Uterine smooth muscle cell (primary cell): ENCODE data around the gene EFNA4. TPM values are rescaled to one million over a fixed set of nuclear protein-coding genes. Genes with fewer than 3 reads are reported as not detected.

Source experiments
- total RNA-seq: library from RNA; depleted of rRNA; stranded (reverse); fragments of >200 nt; gene quantifications from 2 replicates; pipeline ENCODE4 v1.2.3, GENCODE V29; 2014

The EFNA4 gene, protein sequence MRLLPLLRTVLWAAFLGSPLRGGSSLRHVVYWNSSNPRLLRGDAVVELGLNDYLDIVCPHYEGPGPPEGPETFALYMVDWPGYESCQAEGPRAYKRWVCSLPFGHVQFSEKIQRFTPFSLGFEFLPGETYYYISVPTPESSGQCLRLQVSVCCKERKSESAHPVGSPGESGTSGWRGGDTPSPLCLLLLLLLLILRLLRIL
- total RNA-seq: 1.7 and 2.9 TPM in 2 replicates

DNA sequence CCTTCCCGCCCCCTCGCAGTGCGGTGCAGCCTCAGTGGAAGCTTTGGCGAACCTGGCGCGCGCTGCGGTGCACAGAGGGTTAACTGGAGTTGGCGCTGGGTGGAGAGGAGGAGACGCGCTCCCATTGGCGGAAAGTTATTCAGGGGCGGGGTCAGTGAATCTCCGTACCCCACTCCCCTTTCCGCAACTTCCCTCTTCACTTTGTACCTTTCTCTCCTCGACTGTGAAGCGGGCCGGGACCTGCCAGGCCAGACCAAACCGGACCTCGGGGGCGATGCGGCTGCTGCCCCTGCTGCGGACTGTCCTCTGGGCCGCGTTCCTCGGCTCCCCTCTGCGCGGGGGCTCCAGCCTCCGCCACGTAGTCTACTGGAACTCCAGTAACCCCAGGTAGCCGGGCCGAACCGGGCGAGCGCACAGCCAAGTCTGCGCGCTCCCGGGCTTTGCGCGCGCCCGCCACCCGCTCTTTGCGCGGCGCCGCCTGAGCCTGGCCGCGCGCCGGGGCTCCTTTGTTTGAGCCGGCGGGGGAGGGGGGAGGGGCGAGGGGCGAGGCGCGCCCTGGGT, at the start of gene EFNA4:
Gene EFNA4 (plus strand): TSS at position 191 of the 561 bp plus-strand sequence. CDS start 84 bp downstream, at position 275.

DNA sequence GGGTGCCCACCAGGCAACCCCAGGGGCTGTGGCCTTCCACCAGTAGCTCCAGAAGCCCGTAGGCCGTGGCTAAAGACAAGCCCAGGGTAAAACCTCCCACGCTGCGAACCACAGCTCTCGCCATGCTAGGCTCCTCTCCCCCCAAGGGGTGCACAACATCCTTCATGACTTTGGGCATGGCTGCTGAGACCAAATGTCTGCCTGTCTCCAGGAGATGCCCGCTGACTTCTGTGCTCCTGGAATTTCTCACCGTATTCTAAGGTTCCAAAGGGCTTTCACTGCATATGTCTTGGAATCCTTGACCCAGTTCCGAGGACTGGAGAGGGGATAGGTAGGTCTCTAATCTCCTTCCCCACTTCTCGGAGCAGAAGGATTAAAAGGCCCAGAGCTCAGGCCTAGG, 30.0 kb upstream of the EFNA4 start, which contains the start of the genes DCST1 and DCST2:
Gene DCST1 (plus strand): TSS at position 301 of the 400 bp plus-strand sequence. CDS start 213 bp downstream, outside the sequence.
Gene DCST2 (minus strand): TSS at position 258 of the 400 bp plus-strand sequence. CDS start 80 bp downstream, at position 178.

DNA sequence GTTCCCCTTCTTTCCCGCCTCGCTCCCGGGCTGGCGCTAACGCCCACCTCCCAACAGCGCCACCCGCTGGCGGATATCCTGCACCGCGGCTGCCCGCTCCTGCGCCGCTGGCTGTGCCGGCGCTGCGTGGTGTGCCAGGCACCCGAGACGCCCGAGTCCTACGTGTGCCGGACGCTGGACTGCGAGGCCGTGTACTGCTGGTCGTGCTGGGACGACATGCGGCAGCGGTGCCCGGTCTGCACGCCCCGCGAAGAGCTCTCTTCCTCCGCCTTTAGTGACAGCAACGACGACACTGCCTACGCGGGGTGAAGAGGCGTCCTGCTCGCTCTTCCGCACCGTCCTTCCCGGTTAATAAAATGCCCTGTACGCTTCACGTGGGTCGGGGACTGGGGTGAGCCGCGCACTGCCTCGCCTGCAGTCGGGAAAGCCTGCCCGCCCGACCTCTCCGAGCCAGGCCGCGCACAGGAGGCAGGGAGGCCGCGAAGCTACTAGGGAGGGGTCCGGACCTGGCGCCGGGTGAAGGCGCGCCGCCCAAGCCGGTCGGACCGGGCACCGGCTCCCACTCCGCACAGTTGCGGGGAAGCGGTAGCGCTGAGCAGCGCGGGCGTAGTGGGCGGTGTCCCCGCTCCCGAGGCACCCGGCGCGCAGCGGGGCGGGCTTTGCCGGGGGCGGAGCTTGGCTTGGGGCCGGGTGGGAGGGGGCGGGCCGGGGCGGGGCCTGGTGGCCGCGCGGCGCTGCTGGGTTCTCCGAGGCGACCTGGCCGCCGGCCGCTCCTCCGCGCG, 12.8 kb upstream of the EFNA4 start, which contains the start of gene ADAM15:
Gene ADAM15 (plus strand): TSS at position 757 of the 782 bp plus-strand sequence. CDS start 71 bp downstream, outside the sequence.

DNA sequence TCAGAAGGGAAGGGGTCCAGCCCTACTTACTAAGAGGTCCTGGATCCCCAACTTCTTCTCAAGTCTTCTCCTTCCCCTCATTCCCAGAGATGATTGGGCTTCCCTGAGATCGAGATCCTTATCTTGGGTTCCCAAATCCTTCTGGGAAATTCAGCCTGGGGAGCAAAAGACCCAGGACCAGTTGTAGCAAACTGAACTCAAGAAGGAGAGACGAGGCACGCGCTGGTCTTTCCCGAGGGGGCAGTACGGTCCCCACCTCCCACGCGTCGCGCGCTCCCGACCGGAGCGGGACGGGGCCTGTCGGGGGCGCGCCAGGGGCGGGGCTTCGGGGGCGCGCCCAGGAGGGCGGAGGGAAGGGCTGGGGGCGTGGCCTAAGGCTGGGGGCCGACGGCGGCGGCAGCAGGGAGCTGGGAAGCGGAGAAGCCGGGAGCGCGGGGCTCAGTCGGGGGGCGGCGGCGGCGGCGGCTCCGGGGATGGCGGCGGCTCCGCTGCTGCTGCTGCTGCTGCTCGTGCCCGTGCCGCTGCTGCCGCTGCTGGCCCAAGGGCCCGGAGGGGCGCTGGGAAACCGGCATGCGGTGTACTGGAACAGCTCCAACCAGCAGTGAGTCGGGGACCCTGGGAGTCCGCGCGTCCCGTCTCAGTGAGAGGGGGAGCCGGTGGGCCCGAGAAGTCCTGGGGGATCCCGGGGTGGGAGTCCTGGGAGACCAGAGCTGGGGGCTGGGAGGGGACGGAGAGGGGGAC, 15.1 kb downstream of the EFNA4 start, which contains the start of gene EFNA3:
Gene EFNA3 (plus strand): TSS at position 369 of the 741 bp plus-strand sequence. CDS start 105 bp downstream, at position 474.

Other genes with a start within 250 kb of the EFNA4 start
- under 0.01 TPM in 2 replicates for gene KCNN3, start 193.5 kb upstream of the EFNA4 start, total RNA-seq
- 6.9 and 9.6 TPM in 2 replicates for gene PMVK, start 127.0 kb upstream of the EFNA4 start, total RNA-seq
- gene PBXIP1, start 107.6 kb upstream of the EFNA4 start, total RNA-seq: 28.8 and 102 TPM in 2 replicates
- gene PYGO2, start 102.0 kb upstream of the EFNA4 start, total RNA-seq: 8.6 and 9.5 TPM in 2 replicates
- gene SHC1, start 93.0 kb upstream of the EFNA4 start, total RNA-seq: 161 and 222 TPM in 2 replicates
- gene CKS1B, start 89.1 kb upstream of the EFNA4 start, total RNA-seq: 77.5 and 224 TPM in 2 replicates
- 16.2 and 19.6 TPM in 2 replicates for gene FLAD1, start 80.4 kb upstream of the EFNA4 start, total RNA-seq
- gene LENEP, start 70.2 kb upstream of the EFNA4 start, total RNA-seq: 1.00 TPM in 1 of 2 replicates, not detected in the other
- gene ZBTB7B, start 60.9 kb upstream of the EFNA4 start, total RNA-seq: 11.4 and 22.7 TPM in 2 replicates
- 0.11 TPM in 1 of 2 replicates, not detected in the other for gene DCST2, start 30.0 kb upstream of the EFNA4 start, total RNA-seq
- gene DCST1, start 29.9 kb upstream of the EFNA4 start, total RNA-seq: not detected in 2 replicates
- gene ADAM15, start 12.4 kb upstream of the EFNA4 start, total RNA-seq: 56.7 and 69.5 TPM in 2 replicates
- 0.22 and 0.50 TPM in 2 replicates for gene EFNA3, start 15.1 kb downstream of the EFNA4 start, total RNA-seq
- gene EFNA1, start 64.1 kb downstream of the EFNA4 start, total RNA-seq: 0.22 and 0.75 TPM in 2 replicates
- 19.7 and 37.7 TPM in 2 replicates for gene SLC50A1, start 72.1 kb downstream of the EFNA4 start, total RNA-seq
- gene DPM3, start 76.8 kb downstream of the EFNA4 start, total RNA-seq: 34.1 and 42.9 TPM in 2 replicates
- 77.0 and 88.1 TPM in 2 replicates for gene KRTCAP2, start 109.6 kb downstream of the EFNA4 start, total RNA-seq
- 3.9 and 4.9 TPM in 2 replicates for gene TRIM46, start 110.1 kb downstream of the EFNA4 start, total RNA-seq
- 28.8 and 46.6 TPM in 2 replicates for gene THBS3, start 144.2 kb downstream of the EFNA4 start, total RNA-seq
- gene MTX1, start 145.0 kb downstream of the EFNA4 start, total RNA-seq: 40.0 and 50.5 TPM in 2 replicates
- gene ENTREP3, start 191.7 kb downstream of the EFNA4 start, total RNA-seq: 7.6 and 9.6 TPM in 2 replicates
- gene SCAMP3, start 198.6 kb downstream of the EFNA4 start, total RNA-seq: 31.7 and 43.9 TPM in 2 replicates
- 30.5 and 32.0 TPM in 2 replicates for gene CLK2, start 209.8 kb downstream of the EFNA4 start, total RNA-seq
- gene HCN3, start 213.7 kb downstream of the EFNA4 start, total RNA-seq: 0.89 and 1.4 TPM in 2 replicates
- not detected in 2 replicates for gene PKLR, start 237.7 kb downstream of the EFNA4 start, total RNA-seq
- 445 and 647 TPM in 2 replicates for gene FDPS, start 245.1 kb downstream of the EFNA4 start, total RNA-seq